ENCODE measurements around the gene ADAM19.

DNA sequence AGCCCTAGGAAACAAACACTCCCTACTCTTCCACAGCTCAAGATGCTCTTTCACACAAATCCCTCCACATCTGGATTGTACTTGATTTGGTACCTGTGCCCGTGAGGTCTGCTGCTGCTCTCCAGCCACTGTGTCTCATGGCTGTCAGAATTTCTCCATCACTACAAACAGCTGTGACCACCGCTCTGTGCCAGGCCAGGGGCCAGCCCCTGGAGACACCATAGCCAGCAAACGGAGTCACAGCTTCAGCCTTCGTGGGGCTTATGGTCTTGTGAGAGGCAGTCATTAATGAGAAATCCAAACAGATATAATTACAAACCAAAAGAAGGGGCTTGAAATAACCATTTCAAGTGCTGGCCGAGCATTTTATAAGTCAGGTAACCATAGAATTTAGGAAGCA lies 43.6 kb downstream of the ADAM19 start:
- TF ChIP-seq, protein P1, sequence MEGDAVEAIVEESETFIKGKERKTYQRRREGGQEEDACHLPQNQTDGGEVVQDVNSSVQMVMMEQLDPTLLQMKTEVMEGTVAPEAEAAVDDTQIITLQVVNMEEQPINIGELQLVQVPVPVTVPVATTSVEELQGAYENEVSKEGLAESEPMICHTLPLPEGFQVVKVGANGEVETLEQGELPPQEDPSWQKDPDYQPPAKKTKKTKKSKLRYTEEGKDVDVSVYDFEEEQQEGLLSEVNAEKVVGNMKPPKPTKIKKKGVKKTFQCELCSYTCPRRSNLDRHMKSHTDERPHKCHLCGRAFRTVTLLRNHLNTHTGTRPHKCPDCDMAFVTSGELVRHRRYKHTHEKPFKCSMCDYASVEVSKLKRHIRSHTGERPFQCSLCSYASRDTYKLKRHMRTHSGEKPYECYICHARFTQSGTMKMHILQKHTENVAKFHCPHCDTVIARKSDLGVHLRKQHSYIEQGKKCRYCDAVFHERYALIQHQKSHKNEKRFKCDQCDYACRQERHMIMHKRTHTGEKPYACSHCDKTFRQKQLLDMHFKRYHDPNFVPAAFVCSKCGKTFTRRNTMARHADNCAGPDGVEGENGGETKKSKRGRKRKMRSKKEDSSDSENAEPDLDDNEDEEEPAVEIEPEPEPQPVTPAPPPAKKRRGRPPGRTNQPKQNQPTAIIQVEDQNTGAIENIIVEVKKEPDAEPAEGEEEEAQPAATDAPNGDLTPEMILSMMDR (conservative IDR thresholded peaks at IDR 0.05; ENCODE audit: low read length), result no peak
- no peak for TF ChIP-seq EZH2phosphoT487 (IDR thresholded peaks at IDR 0.05; ENCODE audit: borderline replicate concordance)

Data from Loucy (cell line).